Fibroblast of mammary gland (primary cell): Measurements from ENCODE around the gene RPTOR.

Experiments
- DNase-seq: peaks from one replicate; pipeline ENCODE4 v3.0.0-alpha.2; 2010; ENCODE audit warnings: low read depth
- H3K4me3 ChIP-seq: 2 replicates; pipeline ENCODE4 v1.5.1; 2011; ENCODE audit warnings: low read depth, mild to moderate bottlenecking, low read length, moderate library complexity; ENCODE audit not compliant: control insufficient read depth
- TF ChIP-seq, protein P1 (sequence below): conservative IDR thresholded peaks from 2 replicates; pipeline ENCODE4 v1.5.1; 2011; ENCODE audit warnings: low read depth, low read length, inconsistent platforms; ENCODE audit not compliant: control insufficient read depth, insufficient read depth

Gene RPTOR

GRCh38 chr17:80889231-80890195 is 344.9 kb downstream of the RPTOR start:
- no peak for DNase-seq

DNA sequence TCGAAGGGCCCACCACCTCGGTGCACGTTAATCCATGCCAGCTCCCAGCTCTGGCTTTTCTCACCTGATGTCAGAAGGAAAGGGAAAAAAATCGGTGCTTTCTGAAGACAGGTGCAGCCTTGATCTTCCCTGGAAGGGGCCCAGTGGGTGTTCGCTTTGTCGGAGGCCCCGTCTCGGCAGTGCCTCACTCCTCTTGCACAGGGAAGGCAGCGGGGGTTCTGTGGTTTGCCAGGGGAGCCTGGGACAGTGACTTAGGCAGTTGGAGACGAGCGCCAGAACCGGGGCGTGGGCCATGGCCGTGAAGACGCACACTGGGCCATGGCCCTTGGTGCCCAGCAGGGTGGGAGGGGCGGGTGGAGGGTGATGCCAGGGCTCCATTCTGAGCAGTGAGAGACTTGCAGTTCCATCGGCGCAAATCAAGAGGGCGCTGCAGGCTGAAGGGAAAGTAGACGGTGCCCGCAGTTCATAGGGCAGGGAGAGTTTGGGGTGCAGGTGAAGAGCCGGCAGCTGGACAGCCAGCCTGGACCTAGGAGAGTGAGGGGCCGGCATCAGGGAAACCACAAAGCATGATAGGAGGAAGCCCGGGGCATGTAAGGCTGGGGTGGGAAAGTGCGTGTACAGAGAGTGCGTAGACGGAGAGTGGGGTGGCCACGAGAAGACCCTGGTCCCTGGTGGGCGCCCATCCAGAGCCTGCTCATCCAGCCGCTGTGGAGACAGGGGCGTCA is 345.7 kb downstream of the RPTOR start:
- no peak overlapping the region for H3K4me3 ChIP-seq
- no peak for DNase-seq

More at GRCh38 chr17:80889231-80890195, 344.9 kb downstream of the RPTOR start:
- TF ChIP-seq, protein P1, sequence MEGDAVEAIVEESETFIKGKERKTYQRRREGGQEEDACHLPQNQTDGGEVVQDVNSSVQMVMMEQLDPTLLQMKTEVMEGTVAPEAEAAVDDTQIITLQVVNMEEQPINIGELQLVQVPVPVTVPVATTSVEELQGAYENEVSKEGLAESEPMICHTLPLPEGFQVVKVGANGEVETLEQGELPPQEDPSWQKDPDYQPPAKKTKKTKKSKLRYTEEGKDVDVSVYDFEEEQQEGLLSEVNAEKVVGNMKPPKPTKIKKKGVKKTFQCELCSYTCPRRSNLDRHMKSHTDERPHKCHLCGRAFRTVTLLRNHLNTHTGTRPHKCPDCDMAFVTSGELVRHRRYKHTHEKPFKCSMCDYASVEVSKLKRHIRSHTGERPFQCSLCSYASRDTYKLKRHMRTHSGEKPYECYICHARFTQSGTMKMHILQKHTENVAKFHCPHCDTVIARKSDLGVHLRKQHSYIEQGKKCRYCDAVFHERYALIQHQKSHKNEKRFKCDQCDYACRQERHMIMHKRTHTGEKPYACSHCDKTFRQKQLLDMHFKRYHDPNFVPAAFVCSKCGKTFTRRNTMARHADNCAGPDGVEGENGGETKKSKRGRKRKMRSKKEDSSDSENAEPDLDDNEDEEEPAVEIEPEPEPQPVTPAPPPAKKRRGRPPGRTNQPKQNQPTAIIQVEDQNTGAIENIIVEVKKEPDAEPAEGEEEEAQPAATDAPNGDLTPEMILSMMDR: no peak
- H3K4me3 ChIP-seq: no peak overlapping the region

DNA sequence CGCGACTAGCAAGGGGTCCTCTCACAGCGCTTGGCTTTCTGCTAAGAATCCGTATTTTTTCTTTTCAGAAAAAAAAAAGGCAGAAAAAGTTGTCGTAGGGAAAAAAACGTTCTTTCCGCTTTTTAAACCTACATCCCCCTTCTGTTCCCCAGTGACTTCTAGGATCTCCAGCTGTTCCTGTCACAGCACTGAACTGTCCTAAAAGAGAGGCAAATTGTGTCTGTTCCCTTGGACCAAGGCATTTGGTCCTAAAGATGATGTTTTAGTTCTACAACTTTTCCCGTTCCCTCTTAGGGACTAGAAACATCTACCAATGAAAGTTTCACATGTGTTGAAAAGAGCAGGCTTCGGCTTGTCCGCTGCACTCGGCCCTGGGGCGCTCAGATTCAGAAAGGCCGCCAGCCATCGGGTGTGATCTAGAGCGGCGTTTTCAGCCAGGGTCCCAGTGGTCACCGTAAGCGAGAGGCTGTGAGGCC is 346.3 kb downstream of the RPTOR start:
- DNase-seq: no peak
- H3K4me3 ChIP-seq: no peak overlapping the region
- TF ChIP-seq, protein P1: no peak

More for the DNA sequence above, 345.7 kb downstream of the RPTOR start:
- TF ChIP-seq, protein P1: no peak

DNA sequence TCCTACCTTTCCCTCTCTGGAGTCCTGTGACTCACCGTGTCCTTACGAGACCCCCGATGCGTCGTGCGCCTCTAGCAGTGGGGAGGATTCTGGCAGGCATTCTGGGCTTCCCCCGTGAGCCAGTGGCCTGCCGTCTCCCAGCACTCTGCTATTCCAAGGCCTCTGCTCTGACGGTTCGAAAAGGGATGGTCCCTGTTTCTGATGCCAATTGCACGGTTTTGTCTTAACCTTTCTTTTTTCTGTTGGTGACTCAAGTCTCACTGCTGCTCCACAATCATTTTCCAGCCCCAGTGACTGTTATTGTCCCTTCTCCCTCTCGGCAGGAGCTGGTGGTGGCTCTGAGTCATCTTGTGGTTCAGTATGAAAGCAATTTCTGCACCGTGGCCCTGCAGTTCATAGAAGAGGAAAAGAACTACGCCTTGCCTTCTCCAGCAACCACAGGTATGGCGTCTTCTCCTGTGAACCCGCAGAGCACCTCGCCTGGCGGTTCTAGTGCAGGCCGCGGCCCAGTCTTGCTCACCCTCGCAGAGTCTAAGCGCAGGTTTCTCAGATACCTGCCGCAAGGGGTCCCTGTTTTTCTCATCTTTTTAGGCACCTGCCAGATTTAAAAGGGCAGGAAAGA is 346.9 kb downstream of the RPTOR start:
- no peak overlapping the region for H3K4me3 ChIP-seq
- TF ChIP-seq, protein P1: peak; percentile 19
- peak; percentile 92 for DNase-seq

DNA sequence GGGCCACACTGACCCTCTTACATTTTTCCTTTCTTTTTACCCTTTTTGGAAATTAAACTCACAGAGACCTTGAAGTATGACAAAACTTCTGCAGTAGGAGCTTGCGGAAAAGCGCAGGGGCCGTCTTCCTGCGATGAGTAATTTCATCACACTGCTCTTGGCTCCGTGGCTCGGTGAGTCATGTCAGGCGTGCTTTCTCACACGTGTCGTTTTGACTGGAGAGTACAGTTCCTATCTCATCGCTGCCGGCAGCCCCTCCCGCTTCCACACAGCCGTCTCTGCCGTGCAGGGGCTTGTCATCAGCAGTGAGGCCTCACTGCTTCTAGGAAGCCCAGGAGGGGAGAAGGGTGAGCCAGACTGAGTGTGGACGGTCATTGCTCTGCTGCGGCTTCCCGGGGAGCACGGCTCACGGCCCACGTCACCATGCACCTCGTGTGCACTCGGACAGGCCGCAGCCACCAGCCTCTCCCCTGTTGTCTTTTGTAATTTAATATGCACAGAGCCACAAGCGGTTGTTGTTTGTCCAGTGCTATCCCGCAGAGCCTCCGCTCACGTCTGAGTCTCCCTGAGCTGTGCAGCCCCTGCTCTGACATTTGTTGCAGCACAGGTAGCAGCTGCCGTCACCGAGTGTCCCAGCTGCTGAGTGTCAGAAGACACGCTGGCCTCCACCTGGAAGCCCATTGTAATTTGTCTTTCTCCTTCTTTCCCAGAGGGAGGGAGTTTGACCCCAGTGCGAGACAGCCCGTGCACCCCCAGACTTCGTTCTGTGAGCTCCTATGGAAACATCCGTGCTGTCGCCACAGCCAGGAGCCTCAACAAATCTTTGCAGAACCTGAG is 347.6 kb downstream of the RPTOR start:
- TF ChIP-seq, protein P1: no peak
- DNase-seq: peak; percentile 97
- H3K4me3 ChIP-seq: no peak overlapping the region
